SH-SY5Y (cell line): ENCODE data around the gene ETV6.

Source experiments
- GATA2 ChIP-seq: IDR thresholded peaks from 2 replicates; pipeline ENCODE4 v1.6.1; 2011; ENCODE audit warnings: mild to moderate bottlenecking, low read depth, low read length
- GATA3 ChIP-seq: IDR thresholded peaks from 2 replicates; pipeline ENCODE4 v1.6.1; 2011; ENCODE audit warnings: low read depth, mild to moderate bottlenecking, low read length, moderate library complexity

DNA sequence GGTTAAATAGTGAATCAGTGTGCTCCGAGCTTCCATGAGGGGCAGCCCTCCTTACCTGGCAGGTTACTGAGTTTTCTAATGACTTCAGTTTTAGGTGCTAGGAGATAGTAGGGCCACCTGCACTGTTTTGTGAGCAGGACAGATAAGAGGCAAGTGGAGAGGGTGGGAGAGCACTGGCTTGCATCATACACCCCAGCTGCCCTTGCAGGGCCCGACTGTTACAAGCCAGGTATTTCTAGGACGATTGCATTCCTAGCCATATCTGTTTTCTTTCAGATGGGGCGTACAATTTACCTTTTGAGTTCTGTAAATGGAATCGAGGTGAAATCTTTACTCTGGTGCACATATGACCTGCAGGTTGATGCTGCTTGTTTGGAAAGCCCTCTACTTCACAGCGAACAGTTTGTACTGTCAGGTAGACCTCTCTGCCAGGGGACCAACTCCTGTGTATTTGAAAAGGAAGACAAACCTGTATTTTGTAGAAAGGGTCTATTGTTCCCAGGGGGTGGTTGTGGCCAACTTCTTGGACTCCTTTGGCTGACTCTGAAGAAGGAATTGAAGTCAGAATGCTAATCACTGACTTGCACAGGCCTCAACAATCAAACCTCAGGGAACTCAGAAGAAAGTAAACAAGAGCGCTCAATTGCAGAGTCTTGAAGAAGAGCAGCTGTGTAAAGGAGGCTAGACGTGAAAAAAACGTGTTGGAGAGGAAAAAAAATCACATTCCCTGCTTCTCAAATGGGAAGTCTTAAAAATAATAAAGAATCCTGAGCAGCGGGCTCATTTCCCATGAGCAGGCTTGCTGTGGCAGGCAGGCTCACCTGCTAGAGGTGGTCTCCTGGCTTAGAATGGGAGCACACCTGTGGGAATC lies 57.3 kb downstream of the ETV6 start:
- TF ChIP-seq GATA2 (0 out of 2 replicates have a peak, but pooled peaks have one; percentile 8), GATA3 (no peak)
